SK-N-SH (cell line): ENCODE results near the gene PLEKHM3. TPM values are rescaled to one million over a fixed set of nuclear protein-coding genes. Genes with fewer than 3 reads are reported as not detected.

ENCODE experiments used
- CTCF ChIA-PET: fragments of 300-600, 350-600 bp; formaldehyde crosslinking; extraction: SDS; loops from one replicate; lab custom pipeline; 2021; lab: Yijun Ruan, JAX
- POLR2A ChIA-PET: fragments of 350-600 bp; sonication (Branson Sonifier 250); formaldehyde crosslinking; extraction: SDS; loops from one replicate; lab custom pipeline; 2020; ENCODE audit warnings: antibody characterized with exemption, inconsistent platforms; lab: Yijun Ruan, JAX
- DNase-seq: peaks from one replicate; pipeline ENCODE4 v3.0.0; 2012
- H2AFZ ChIP-seq: fragments of 200-600 bp; sonication (generic); 2 replicates; pipeline ENCODE4 v1.8.1; 2016; ENCODE audit warnings: antibody characterized with exemption, mild to moderate bottlenecking, low read depth
- H3F3A ChIP-seq: fragments of 200-600 bp; sonication (generic); replicated peaks from 2 replicates; pipeline ENCODE3; 2016; ENCODE audit warnings: antibody characterized with exemption, mild to moderate bottlenecking; ENCODE audit not compliant: insufficient read depth
- H3K27ac ChIP-seq, 2 experiments: fragments of 200-500 bp in 1 of 2; fragments of 200-600 bp in 1 of 2; sonication (Bioruptor generic) in 1 of 2; sonication (generic), shearing (Covaris generic) in 1 of 2; 2 replicates each; pipeline versions ENCODE4 v1.5.1 to v1.6.1; 2014 to 2016; ENCODE audit warnings: low read depth in 2 of 2, inconsistent platforms in 1 of 2, low read length in 1 of 2, mild to moderate bottlenecking in 1 of 2, mixed read lengths in 1 of 2
- H3K27me3 ChIP-seq: fragments of 200-600 bp; sonication (generic), shearing (Covaris generic); 2 replicates; pipeline ENCODE4 v1.6.1; 2016; ENCODE audit warnings: mixed run types; ENCODE audit not compliant: insufficient read depth
- H3K36me3 ChIP-seq, 2 experiments: fragments of 200-500 bp in 1 of 2; fragments of 200-600 bp in 1 of 2; sonication (Bioruptor generic) in 1 of 2; sonication (generic) in 1 of 2; replicated peaks in 1 of 2; 2 replicates each; pipeline versions ENCODE3 to v1.5.1; 2014 to 2016; ENCODE audit warnings: low read length in 1 of 2, mild to moderate bottlenecking in 1 of 2; ENCODE audit not compliant: insufficient read depth in 2 of 2, control insufficient read depth in 1 of 2
- H3K4me1 ChIP-seq, 2 experiments: fragments of 200-500 bp in 1 of 2; fragments of 200-600 bp in 1 of 2; sonication (Bioruptor generic) in 1 of 2; sonication (generic), shearing (Covaris generic) in 1 of 2; 2 replicates each; pipeline versions ENCODE4 v1.5.1 to v1.6.1; 2014 to 2016; ENCODE audit warnings: low read depth in 1 of 2, low read length in 1 of 2, mixed run types in 1 of 2; ENCODE audit not compliant: insufficient read depth in 2 of 2, control insufficient read depth in 1 of 2
- H3K4me2 ChIP-seq: fragments of 200-600 bp; sonication (generic), shearing (Covaris generic); 2 replicates; pipeline ENCODE4 v1.6.1; 2017; ENCODE audit warnings: mixed run types
- H3K4me3 ChIP-seq, 2 experiments: fragments of 200-500 bp in 1 of 2; fragments of 200-600 bp in 1 of 2; sonication (Bioruptor generic) in 1 of 2; sonication (generic), shearing (Covaris generic) in 1 of 2; 2 replicates each; pipeline versions ENCODE4 v1.5.1 to v1.8.1; 2014 to 2016; ENCODE audit warnings: low read depth in 2 of 2, inconsistent platforms in 1 of 2, low read length in 1 of 2, mild to moderate bottlenecking in 1 of 2, mixed read lengths in 1 of 2, moderate library complexity in 1 of 2
- H3K79me2 ChIP-seq: fragments of 200-600 bp; sonication (generic); 2 replicates; pipeline ENCODE4 v1.8.1; 2017; ENCODE audit warnings: mild to moderate bottlenecking; ENCODE audit not compliant: insufficient read depth
- H3K9ac ChIP-seq: fragments of 200-600 bp; sonication (generic); 2 replicates; pipeline ENCODE4 v1.6.1; 2017; ENCODE audit warnings: mixed run types
- H3K9me2 ChIP-seq: fragments of 200-600 bp; sonication (generic); 2 replicates; pipeline ENCODE4 v1.6.1; 2017; ENCODE audit warnings: mixed run types
- H3K9me3 ChIP-seq: fragments of 200-600 bp; sonication (generic); 2 replicates; pipeline ENCODE4 v1.6.1; 2017; ENCODE audit warnings: mixed run types, mild to moderate bottlenecking, moderate library complexity
- H4K20me1 ChIP-seq: fragments of 200-600 bp; sonication (generic); 2 replicates; pipeline ENCODE4 v1.6.1; 2017; ENCODE audit warnings: mild to moderate bottlenecking, mixed run types; ENCODE audit not compliant: insufficient read depth
- CHD2 ChIP-seq: fragments of 150-350 bp; IDR thresholded peaks from 2 replicates; pipeline ENCODE4 v1.6.1; 2018; ENCODE audit warnings: low read length; ENCODE audit not compliant: partially characterized antibody
- FOSL2 ChIP-seq: IDR thresholded peaks from 2 replicates; pipeline ENCODE4 v1.4.0; 2012; ENCODE audit warnings: low read depth, mild to moderate bottlenecking, moderate library complexity, borderline replicate concordance
- FOXJ3 ChIP-seq: sonication (generic); formaldehyde crosslinking; IDR thresholded peaks from 2 replicates; pipeline ENCODE4 v1.5.1; 2020; ENCODE audit warnings: mild to moderate bottlenecking, missing genetic modification reagents
- GATA2 ChIP-seq: sonication (generic); formaldehyde crosslinking; IDR thresholded peaks from 2 replicates; pipeline ENCODE4 v1.5.0; 2020; ENCODE audit warnings: mild to moderate bottlenecking, missing genetic modification reagents
- IRF3 ChIP-seq: fragments of 150-350 bp; IDR thresholded peaks from 2 replicates; pipeline ENCODE4 v1.6.1; 2016; ENCODE audit warnings: mild to moderate bottlenecking, low read depth, low read length
- MAX ChIP-seq: IDR thresholded peaks from 2 replicates; pipeline ENCODE4 v1.4.0; 2012; ENCODE audit warnings: low read depth
- NFIC ChIP-seq: IDR thresholded peaks from 2 replicates; pipeline ENCODE4 v1.4.0; 2012; ENCODE audit warnings: borderline replicate concordance
- RAD21 ChIP-seq: IDR thresholded peaks from 2 replicates; pipeline ENCODE4 v1.6.1; 2012; ENCODE audit warnings: mild to moderate bottlenecking, low read length
- RCOR1 ChIP-seq: fragments of 150-350 bp; IDR thresholded peaks from 2 replicates; pipeline ENCODE4 v1.6.1; 2017; ENCODE audit warnings: antibody characterized with exemption, low read length
- RXRA ChIP-seq: IDR thresholded peaks from 2 replicates; pipeline ENCODE4 v1.4.0; 2012; ENCODE audit warnings: low read depth, mild to moderate bottlenecking, borderline replicate concordance
- SIN3A ChIP-seq: IDR thresholded peaks from 2 replicates; pipeline ENCODE4 v1.6.1; 2012; ENCODE audit warnings: low read depth, mild to moderate bottlenecking, low read length, moderate library complexity, borderline replicate concordance
- TCF12 ChIP-seq: IDR thresholded peaks from 2 replicates; pipeline ENCODE4 v1.4.0; 2012
- TEAD4 ChIP-seq: IDR thresholded peaks from 2 replicates; pipeline ENCODE4 v1.4.0; 2012; ENCODE audit warnings: mild to moderate bottlenecking, borderline replicate concordance; ENCODE audit not compliant: insufficient read depth
- USF1 ChIP-seq: IDR thresholded peaks from 2 replicates; pipeline ENCODE4 v1.4.0; 2012; ENCODE audit warnings: low read depth, borderline replicate concordance
- USF2 ChIP-seq: fragments of 150-350 bp; IDR thresholded peaks from 2 replicates; pipeline ENCODE4 v1.6.1; 2017; ENCODE audit warnings: antibody characterized with exemption, low read length, low read depth, borderline replicate concordance
- ZBTB33 ChIP-seq: IDR thresholded peaks from 2 replicates; pipeline ENCODE4 v1.4.0; 2012; ENCODE audit warnings: low read depth, borderline replicate concordance
- WGBS: methylation state at CpG from one replicate; pipeline ENCODE4 v1.1.6; 2017; ENCODE audit warnings: low lambda C conversion rate; 5-methylcytosine and 5-hydroxymethylcytosine counted together
- polyA plus RNA-seq, 3 experiments: library from polyadenylated mRNA; depleted of rRNA; stranded (reverse); fragments of >200 nt; gene quantifications; 2 replicates each; pipeline ENCODE4 v1.2.3, GENCODE V29; 2012

PLEKHM3 gene
- polyA plus RNA-seq, 1 of the 3 experiments (the other 2 are of a cell fraction), result 1.9 TPM

- H3K4me3 ChIP-seq, result no peak overlapping the region
- peaks cover 0 to 8% of the 10 kb centered on the region in 2 experiments; a peak in 1 of 4 replicates for H3K4me1 ChIP-seq
- H3K27ac ChIP-seq, result no peak overlapping the region
- H3K79me2 ChIP-seq, result no peaks in the 10 kb centered on the region
- H3F3A ChIP-seq, result no peaks in the 10 kb centered on the region
- CTCF ChIA-PET, result no interaction called here
- WGBS, result 82% methylated on average over 3 of the region's 3 CpGs
- TF ChIP-seq MAX (no peak), FOXJ3 (CRISPR knock-in tag) (no peak), USF1 (no peak), USF2 (no peak), FOSL2 (no peak), NFIC (no peak), SIN3A (no peak), RAD21 (no peak), IRF3 (no peak)
- DNase-seq, result no peak
- no peaks in the 10 kb centered on the region for H4K20me1 ChIP-seq
- no peaks in the 10 kb centered on the region for H3K27me3 ChIP-seq
- H3K9ac ChIP-seq, result no peak overlapping the region
- H2AFZ ChIP-seq, result no peak overlapping the region
- H3K9me3 ChIP-seq, result no peaks in the 10 kb centered on the region
- no peaks in the 10 kb centered on the region for H3K36me3 ChIP-seq
- POLR2A ChIA-PET, result no interaction called here
- H3K4me2 ChIP-seq, result no peak overlapping the region
- H3K9me2 ChIP-seq, result no peaks in the 10 kb centered on the region
Observed at GRCh38 chr2:207833251-207833751, 192.0 kb downstream of the PLEKHM3 start.

- ChIA-PET CTCF (interaction anchor here (0.6 kb wide), 1 partner anchor 916 kb away, joined by 3 read pairs; no protein-coding TSS in a partner anchor), POLR2A (no interaction called here)
Observed at GRCh38 chr2:207831584-207832248, 193.6 kb downstream of the PLEKHM3 start.

More at GRCh38 chr2:207831584-207832248, 193.6 kb downstream of the PLEKHM3 start:
- H3K79me2 ChIP-seq, result no peaks in the 10 kb centered on the region
- H4K20me1 ChIP-seq, result no peaks in the 10 kb centered on the region
- 95% methylated on average over 8 of the region's 8 CpGs for WGBS
- TF ChIP-seq CHD2, result no peak
- TF ChIP-seq NFIC, result no peak
- no peak for TF ChIP-seq RCOR1
- no peak for TF ChIP-seq TEAD4
- TF ChIP-seq TCF12, result no peak
- TF ChIP-seq GATA2, result no peak
- no peak for TF ChIP-seq RAD21
- no peak for TF ChIP-seq ZBTB33
- no peak for TF ChIP-seq RXRA
- H3K27ac ChIP-seq, result no peak overlapping the region
- no peaks in the 10 kb centered on the region for H3K27me3 ChIP-seq
- H3F3A ChIP-seq, result no peaks in the 10 kb centered on the region
- DNase-seq, result no peak
- no peaks in the 10 kb centered on the region for H3K36me3 ChIP-seq
- H3K9ac ChIP-seq, result no peak overlapping the region
- no peak overlapping the region for H2AFZ ChIP-seq
- H3K9me2 ChIP-seq, result no peaks in the 10 kb centered on the region
- H3K4me3 ChIP-seq, result no peak overlapping the region
- H3K9me3 ChIP-seq, result no peaks in the 10 kb centered on the region
- no peak overlapping the region for H3K4me2 ChIP-seq
- H3K4me1 ChIP-seq, result peaks cover 0 to 7% of the 10 kb centered on the region in 2 experiments; a peak in 1 of 4 replicates
